HFFc6 (cell line): Measurements from ENCODE around the gene DNAJC9. TPM values are rescaled to one million over a fixed set of nuclear protein-coding genes. Genes with fewer than 3 reads are reported as not detected.

Source experiments
- DNase-seq: peaks from one replicate; pipeline ENCODE4 v3.0.0-alpha.2; 2018
- H3K27ac Mint-ChIP-seq: 2 replicates; pipeline ENCODE4 v1.8.0; 2020; ENCODE audit warnings: mild to moderate bottlenecking, mixed read lengths
- H3K27me3 Mint-ChIP-seq: 2 replicates; pipeline ENCODE4 v1.8.0; 2021; ENCODE audit warnings: mild to moderate bottlenecking, moderate library complexity, mixed read lengths; ENCODE audit not compliant: insufficient read depth
- H3K36me3 Mint-ChIP-seq: 2 replicates; pipeline ENCODE4 v1.8.0; 2021; ENCODE audit warnings: low read depth, mixed read lengths
- H3K4me1 Mint-ChIP-seq: 2 replicates; pipeline ENCODE4 v1.8.0; 2020; ENCODE audit warnings: low read depth, mixed read lengths
- H3K4me3 Mint-ChIP-seq: 2 replicates; pipeline ENCODE4 v1.8.0; 2020; ENCODE audit warnings: mild to moderate bottlenecking, moderate library complexity, mixed read lengths
- H3K9me3 Mint-ChIP-seq: 2 replicates; pipeline ENCODE4 v1.8.0; 2020; ENCODE audit warnings: mild to moderate bottlenecking, mixed read lengths
- CTCF ChIP-seq: fragments of 200-600 bp; sonication (generic); IDR thresholded peaks from 2 replicates; pipeline ENCODE4 v1.5.0; 2021; ENCODE audit warnings: antibody characterized with exemption, mild to moderate bottlenecking
- total RNA-seq, 6 experiments: library from RNA; stranded (reverse); fragmentation: NEBNext Ultra II Directional; extraction: Animal tissue kit (Norgen Biotek cat#: 25700); gene quantifications; 2 replicates in 1 of 6; 3 replicates in 5 of 6; pipeline ENCODE4 v1.2.3, GENCODE V29; 2021

Gene DNAJC9
- total RNA-seq, 6 experiments from 2014 or later: 18.6 to 30.9 (median 27.1) TPM

GRCh38 chr10:73220989-73221388 lies 26.1 kb downstream of the DNAJC9 start:
- no peak for TF ChIP-seq CTCF
- H3K27ac Mint-ChIP-seq: no peak overlapping the region
- no peaks in the 10 kb centered on the region for H3K9me3 Mint-ChIP-seq
- H3K36me3 Mint-ChIP-seq: peaks cover 12% of the 10 kb centered on the region
- H3K27me3 Mint-ChIP-seq: no peaks in the 10 kb centered on the region; the same call in none of the 2 replicates
- DNase-seq: no peak
- peaks cover 17% of the 10 kb centered on the region for H3K4me1 Mint-ChIP-seq
- H3K4me3 Mint-ChIP-seq: no peak overlapping the region

GRCh38 chr10:73219384-73219783 lies 27.7 kb downstream of the DNAJC9 start:
- no peak for TF ChIP-seq CTCF
- Mint-ChIP-seq H3K9me3 (no peaks in the 10 kb centered on the region), H3K27me3 (no peaks in the 10 kb centered on the region; the same call in 1 of the 2 replicates), H3K4me3 (no peak overlapping the region), H3K36me3 (peaks cover 14% of the 10 kb centered on the region), H3K27ac (no peak overlapping the region), H3K4me1 (peaks cover 9% of the 10 kb centered on the region)
- no peak for DNase-seq

- no peaks in the 10 kb centered on the region; the same call in 1 of the 2 replicates for H3K27me3 Mint-ChIP-seq
- peak; percentile 24 for DNase-seq
- no peak overlapping the region for H3K27ac Mint-ChIP-seq
- TF ChIP-seq CTCF: peak; percentile 75
- peaks cover 17% of the 10 kb centered on the region for H3K36me3 Mint-ChIP-seq
- no peaks in the 10 kb centered on the region for H3K9me3 Mint-ChIP-seq
- H3K4me3 Mint-ChIP-seq: no peak overlapping the region
- H3K4me1 Mint-ChIP-seq: peaks cover 9% of the 10 kb centered on the region
These were observed 28.4 kb downstream of the DNAJC9 start for GRCh38 chr10:73218431-73219191.

- Mint-ChIP-seq H3K4me1 (peaks cover 9% of the 10 kb centered on the region), H3K27ac (no peak overlapping the region), H3K9me3 (no peaks in the 10 kb centered on the region), H3K4me3 (no peak overlapping the region), H3K27me3 (no peaks in the 10 kb centered on the region; the same call in 1 of the 2 replicates), H3K36me3 (peaks cover 27% of the 10 kb centered on the region)
- TF ChIP-seq CTCF: no peak
- DNase-seq: no peak
These were observed 29.4 kb downstream of the DNAJC9 start for GRCh38 chr10:73217628-73218027.

- Mint-ChIP-seq H3K4me3 (no peak overlapping the region), H3K36me3 (peaks cover 29% of the 10 kb centered on the region), H3K27me3 (no peaks in the 10 kb centered on the region; the same call in 1 of the 2 replicates), H3K27ac (no peak overlapping the region), H3K9me3 (no peaks in the 10 kb centered on the region), H3K4me1 (peaks cover 9% of the 10 kb centered on the region)
- DNase-seq: no peak
- TF ChIP-seq CTCF: no peak
These were observed 31.3 kb downstream of the DNAJC9 start for GRCh38 chr10:73215749-73216148.
